Progenitor cell of endocrine pancreas (in vitro differentiated cells): ENCODE measurements around the gene TMEM151A. TPM values are rescaled to one million over a fixed set of nuclear protein-coding genes. Genes with fewer than 3 reads are reported as not detected.
"Not testable (repeated sequence)": the region's sequence is repeated elsewhere in the genome, so short reads cannot be mapped to it uniquely, and the experiment has no call there.

Source experiments
- DNase-seq: peaks from one replicate; pipeline ENCODE4 v3.0.0; 2021; ENCODE audit warnings: low spot score; ENCODE audit not compliant: unreplicated experiment
- H3K27ac Mint-ChIP-seq: 2 replicates; pipeline ENCODE4 v1.8.0; 2021; ENCODE audit warnings: mild to moderate bottlenecking, moderate library complexity, mixed read lengths
- H3K27me3 Mint-ChIP-seq: 2 replicates; pipeline ENCODE4 v1.8.0; 2021; ENCODE audit warnings: mixed read lengths
- H3K36me3 Mint-ChIP-seq: 2 replicates; pipeline ENCODE4 v1.8.0; 2022; ENCODE audit warnings: mixed read lengths; ENCODE audit not compliant: insufficient read depth
- H3K4me1 Mint-ChIP-seq: 2 replicates; pipeline ENCODE4 v1.8.0; 2021; ENCODE audit warnings: low read depth, mixed read lengths
- H3K4me3 Mint-ChIP-seq: 2 replicates; pipeline ENCODE4 v1.8.0; 2021; ENCODE audit warnings: low read depth, mild to moderate bottlenecking, moderate library complexity, mixed read lengths
- H3K9me3 Mint-ChIP-seq: 2 replicates; pipeline ENCODE4 v1.8.0; 2021; ENCODE audit warnings: low read depth, mixed read lengths
- CTCF ChIP-seq: fragments of 200-600 bp; sonication (generic); IDR thresholded peaks from one replicate; pipeline ENCODE4 v1.5.0; 2021; ENCODE audit warnings: antibody characterized with exemption, mild to moderate bottlenecking; ENCODE audit not compliant: unreplicated experiment
- total RNA-seq: library from RNA; stranded (reverse); gene quantifications from 2 replicates; pipeline ENCODE4 v1.2.1, GENCODE V29; 2021

Gene TMEM151A
- total RNA-seq, 1 donor from 2014 or later: 0.57 TPM

DNA sequence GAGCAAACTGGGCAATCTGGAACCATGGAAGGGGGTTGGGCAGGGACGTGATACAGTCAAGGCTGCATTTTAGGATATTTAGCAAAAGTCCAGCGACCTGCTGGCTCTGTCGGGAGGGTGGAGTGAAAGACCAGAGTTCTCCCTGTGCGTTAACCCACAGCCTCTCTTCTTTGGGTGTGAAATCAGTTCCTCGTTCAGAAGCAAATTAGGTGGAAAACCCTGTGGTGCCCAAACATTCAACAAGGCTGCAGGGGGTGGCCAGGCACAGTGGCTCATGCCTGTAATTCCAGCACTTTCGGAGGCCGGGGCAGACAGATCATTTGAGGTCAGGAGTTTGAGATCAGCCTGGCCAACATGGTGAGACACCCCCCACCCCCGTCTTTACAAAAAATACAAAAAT lies 5.9 kb downstream of the TMEM151A start:
- Mint-ChIP-seq H3K4me3 (no peak overlapping the region), H3K4me1 (no peaks in the 10 kb centered on the region), H3K36me3 (no peaks in the 10 kb centered on the region), H3K27ac (no peak overlapping the region), H3K9me3 (no peaks in the 10 kb centered on the region), H3K27me3 (peaks cover 37% of the 10 kb centered on the region)
- no peak for TF ChIP-seq CTCF
- no peak for DNase-seq

DNA sequence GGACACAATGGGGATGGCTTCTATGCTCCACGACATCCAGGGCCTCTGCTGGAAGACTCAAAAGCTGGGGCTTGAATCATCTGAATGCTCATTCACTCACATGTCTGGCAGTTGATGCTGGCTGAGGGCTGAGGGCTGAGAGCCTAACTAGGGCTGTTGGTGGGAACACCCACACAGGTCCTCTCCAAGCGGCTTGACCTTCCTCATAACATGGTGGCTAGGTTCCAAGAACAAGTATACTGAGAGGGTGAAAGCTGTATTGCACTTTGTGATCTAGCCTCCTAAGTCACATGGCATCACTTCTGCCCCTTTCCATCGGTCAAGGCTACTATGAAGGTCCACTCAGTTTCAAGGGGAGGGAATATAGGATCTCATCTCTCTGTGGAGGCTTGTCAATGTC lies 7.5 kb downstream of the TMEM151A start:
- no peak for TF ChIP-seq CTCF
- Mint-ChIP-seq H3K4me3 (no peak overlapping the region), H3K27me3 (peaks cover 26% of the 10 kb centered on the region), H3K27ac (no peak overlapping the region), H3K4me1 (no peaks in the 10 kb centered on the region), H3K36me3 (no peaks in the 10 kb centered on the region), H3K9me3 (no peaks in the 10 kb centered on the region)
- DNase-seq: no peak

- no peak for TF ChIP-seq CTCF
- no peak for DNase-seq
- Mint-ChIP-seq H3K27ac (no peak overlapping the region), H3K4me3 (no peak overlapping the region), H3K36me3 (no peaks in the 10 kb centered on the region), H3K9me3 (no peaks in the 10 kb centered on the region), H3K27me3 (peaks cover 16% of the 10 kb centered on the region), H3K4me1 (no peaks in the 10 kb centered on the region)
These were observed 11.0 kb downstream of the TMEM151A start for GRCh38 chr11:66302656-66303055.

GRCh38 chr11:66309475-66309874 lies 17.8 kb downstream of the TMEM151A start:
- H3K27ac Mint-ChIP-seq: no peak overlapping the region
- DNase-seq: no peak
- no peaks in the 10 kb centered on the region for H3K9me3 Mint-ChIP-seq
- H3K4me1 Mint-ChIP-seq: peaks cover 2% of the 10 kb centered on the region
- no peaks in the 10 kb centered on the region for H3K36me3 Mint-ChIP-seq
- peaks cover 38% of the 10 kb centered on the region for H3K27me3 Mint-ChIP-seq
- no peak for TF ChIP-seq CTCF
- H3K4me3 Mint-ChIP-seq: no peak overlapping the region

DNA sequence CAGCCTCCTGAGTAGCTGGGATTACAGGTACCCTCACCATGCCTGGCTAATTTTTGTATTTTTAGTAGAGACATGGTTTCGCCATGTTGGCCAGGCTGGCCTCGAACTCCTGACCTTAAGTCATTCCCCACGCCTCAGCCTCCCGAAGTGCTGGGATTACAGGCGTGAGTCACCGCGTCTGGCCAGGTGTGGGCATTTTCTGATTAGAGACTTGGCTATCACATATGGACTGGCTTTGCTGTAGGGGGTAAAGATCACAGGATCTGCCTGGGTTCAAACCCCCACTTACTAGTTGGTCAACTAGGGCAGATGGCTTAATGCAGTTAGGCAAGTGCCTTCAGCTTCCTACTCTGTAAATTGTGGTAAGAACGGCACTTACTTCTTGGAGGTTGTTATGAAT lies 18.6 kb downstream of the TMEM151A start:
- Mint-ChIP-seq H3K36me3 (no peaks in the 10 kb centered on the region), H3K4me1 (peaks cover 2% of the 10 kb centered on the region), H3K27ac (no peak overlapping the region), H3K27me3 (peaks cover 41% of the 10 kb centered on the region), H3K4me3 (no peak overlapping the region), H3K9me3 (no peaks in the 10 kb centered on the region)
- no peak for DNase-seq
- no peak for TF ChIP-seq CTCF

GRCh38 chr11:66310803-66311440 lies 19.2 kb downstream of the TMEM151A start:
- peaks cover 47% of the 10 kb centered on the region for H3K27me3 Mint-ChIP-seq
- H3K4me3 Mint-ChIP-seq, DNase-seq, H3K4me1 Mint-ChIP-seq, H3K9me3 Mint-ChIP-seq, H3K36me3 Mint-ChIP-seq, H3K27ac Mint-ChIP-seq: not testable (repeated sequence)
